Measurements from ENCODE around the gene SRL.
"Not testable (repeated sequence)": the region's sequence is repeated elsewhere in the genome, so short reads cannot be mapped to it uniquely, and the experiment has no call there.

SRL gene

DNA sequence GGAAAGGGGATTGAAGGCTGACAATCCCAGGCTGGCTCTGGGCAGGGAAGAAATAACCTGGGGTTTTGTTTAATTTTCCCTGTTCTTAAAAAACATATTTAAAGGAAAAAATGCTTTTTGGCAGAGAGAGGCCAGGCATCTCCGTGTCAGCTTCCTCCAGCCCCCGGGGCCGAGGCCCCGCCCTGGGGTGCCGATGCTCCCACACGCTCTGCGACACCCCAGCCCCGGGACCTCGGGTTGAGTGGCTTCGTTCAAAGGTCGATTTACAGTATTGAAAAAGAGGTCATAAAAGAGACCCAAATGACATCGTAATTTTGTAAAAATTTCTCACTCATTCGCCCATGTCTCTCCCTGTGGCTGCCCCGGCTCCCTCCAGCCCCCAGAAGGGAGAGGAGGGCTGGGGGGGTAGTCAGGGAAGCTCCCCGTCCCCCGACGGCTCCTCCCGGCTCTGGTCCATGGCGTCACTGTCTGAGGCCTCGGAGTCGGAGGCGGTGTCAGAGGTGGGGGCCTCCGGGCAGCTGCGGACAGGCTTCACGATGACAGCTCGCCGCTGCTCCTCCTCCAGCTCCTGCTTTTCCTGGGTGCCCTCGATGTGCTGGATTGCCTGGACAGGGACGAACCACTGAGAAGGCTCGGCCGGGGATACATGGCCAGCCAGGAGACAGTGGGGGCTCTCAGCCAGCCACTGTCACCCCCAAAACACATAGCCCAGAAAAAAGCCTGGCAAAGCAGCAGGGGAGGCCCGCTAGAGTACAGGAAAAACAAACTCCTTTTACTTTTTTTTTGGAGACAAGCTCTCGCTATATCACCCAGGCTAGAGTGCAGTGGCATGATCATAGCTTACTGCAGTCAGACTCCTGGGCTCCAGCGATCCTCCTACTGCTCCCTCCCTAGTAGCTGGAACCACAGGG lies 16.0 kb upstream of the SRL start:
- DNase-seq, result no peak

DNA sequence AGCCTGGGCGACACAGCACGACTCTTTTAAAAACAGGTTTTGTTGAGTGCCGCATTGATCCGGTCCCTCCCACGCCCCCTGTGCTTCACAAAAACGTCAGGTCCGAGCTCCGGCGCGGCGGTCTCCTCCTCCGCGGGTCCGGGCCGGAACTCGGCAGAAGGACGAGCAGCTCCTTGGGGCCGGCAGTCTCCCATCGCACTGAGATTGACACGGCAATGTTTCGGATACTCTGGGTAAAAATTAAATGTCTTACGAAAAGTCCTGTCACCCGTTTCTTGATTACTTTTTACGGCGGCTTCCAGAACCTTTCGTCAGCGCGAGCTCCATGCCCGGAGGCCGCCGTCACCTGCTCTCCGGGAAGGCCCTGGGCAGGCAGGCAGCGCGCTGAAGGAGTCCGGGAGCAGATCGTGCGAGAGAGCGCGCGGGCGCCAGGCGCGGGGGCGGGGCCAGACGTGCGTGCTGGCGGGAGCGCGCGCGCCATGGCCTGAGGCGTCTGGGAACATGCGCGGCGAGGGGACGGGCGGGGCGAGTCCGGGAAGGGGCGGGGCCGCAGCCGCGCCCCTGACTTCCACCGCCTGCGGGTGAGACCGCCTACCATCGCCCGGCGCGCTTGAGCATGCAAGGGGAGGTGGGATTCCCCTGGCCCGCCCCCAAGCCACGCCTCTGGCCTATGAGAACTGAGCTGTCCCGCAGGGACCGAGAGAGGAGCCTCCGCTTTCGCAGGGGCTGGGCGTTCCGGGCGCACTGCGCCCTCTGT lies 11.7 kb upstream of the SRL start:
- peak; percentile 98 for DNase-seq

DNA sequence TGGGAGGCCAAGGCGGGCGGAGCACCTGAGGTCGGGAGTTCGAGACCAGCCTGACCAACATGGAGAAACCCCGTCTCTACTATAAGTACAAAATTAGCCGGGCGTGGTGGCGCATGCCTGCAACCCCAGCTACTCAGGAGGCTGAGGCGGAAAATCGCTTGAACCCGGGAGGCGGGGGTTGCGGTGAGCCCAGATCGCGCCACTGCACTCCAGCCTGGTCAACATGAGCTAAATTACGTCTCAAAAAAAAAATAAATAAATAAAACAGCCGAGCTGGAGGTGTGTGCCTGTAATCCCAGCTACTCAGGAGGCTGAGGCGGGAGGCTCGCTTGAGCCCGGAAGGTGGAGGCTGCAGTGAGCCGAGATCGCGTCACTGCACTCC lies 11.1 kb upstream of the SRL start:
- DNase-seq, result not testable (repeated sequence)

GRCh38 chr16:4249530-4250308 lies 7.8 kb upstream of the SRL start:
- DNase-seq, result no peak

GRCh38 chr16:4247460-4247784 lies 5.5 kb upstream of the SRL start:
- peak; percentile 8 for DNase-seq

- no peak for DNase-seq
Measured at GRCh38 chr16:4246777-4247459, 5.0 kb upstream of the SRL start.

GRCh38 chr16:4245077-4245791 lies 3.4 kb upstream of the SRL start:
- DNase-seq, result no peak

- DNase-seq, result peak; percentile 6
Measured at GRCh38 chr16:4244254-4245076, 2.6 kb upstream of the SRL start.

GRCh38 chr16:4241258-4241927 lies 487 bp downstream of the SRL start:
- no peak for DNase-seq

- no peak for DNase-seq
Measured at GRCh38 chr16:4240624-4241023, 1.3 kb downstream of the SRL start.

GRCh38 chr16:4239682-4240175 lies 2.2 kb downstream of the SRL start:
- no peak for DNase-seq

DNA sequence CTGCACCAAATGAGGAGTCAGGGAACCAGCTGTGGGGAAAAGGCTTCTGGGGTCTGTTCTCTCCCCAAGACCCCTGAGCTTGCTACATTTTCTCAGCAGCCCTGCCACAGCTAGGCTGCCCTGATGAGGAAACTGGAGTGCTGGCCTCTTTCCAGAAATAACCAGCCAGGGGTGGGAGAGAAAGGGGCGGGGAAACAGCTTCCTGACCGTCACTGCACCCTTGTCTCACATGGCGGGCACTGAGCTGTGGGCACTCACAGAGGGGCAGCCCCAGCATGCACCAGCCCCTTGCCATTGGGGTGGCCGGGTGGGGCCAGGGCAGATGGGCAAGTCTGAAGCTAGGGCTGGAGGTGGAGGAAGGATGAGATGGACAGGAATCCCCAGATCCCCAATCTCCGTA lies 2.9 kb downstream of the SRL start:
- DNase-seq, result no peak

- DNase-seq, result no peak
Measured at GRCh38 chr16:4233431-4233830, 8.4 kb downstream of the SRL start.

GRCh38 chr16:4232541-4233386 lies 9.1 kb downstream of the SRL start:
- DNase-seq, result no peak

DNA sequence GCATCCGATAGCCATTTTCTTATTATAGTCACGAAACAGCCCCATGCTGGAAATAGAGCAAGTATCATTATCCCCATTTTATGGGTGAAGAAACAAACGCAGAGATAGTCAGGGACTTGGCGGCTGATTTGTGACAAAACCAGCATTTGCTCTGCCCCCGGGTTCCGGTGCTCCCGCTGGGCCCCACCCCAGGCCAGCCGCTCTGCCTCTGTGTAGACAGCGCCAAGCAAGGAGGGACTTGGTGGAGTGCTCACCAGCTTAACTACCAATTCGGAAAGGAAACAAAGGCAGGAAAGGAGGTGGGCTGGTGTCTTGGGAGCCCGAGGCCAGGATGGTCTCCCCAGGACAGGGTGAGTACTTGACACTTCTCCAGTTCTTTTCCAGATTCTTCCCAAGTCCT lies 10.0 kb downstream of the SRL start:
- no peak for DNase-seq

DNA sequence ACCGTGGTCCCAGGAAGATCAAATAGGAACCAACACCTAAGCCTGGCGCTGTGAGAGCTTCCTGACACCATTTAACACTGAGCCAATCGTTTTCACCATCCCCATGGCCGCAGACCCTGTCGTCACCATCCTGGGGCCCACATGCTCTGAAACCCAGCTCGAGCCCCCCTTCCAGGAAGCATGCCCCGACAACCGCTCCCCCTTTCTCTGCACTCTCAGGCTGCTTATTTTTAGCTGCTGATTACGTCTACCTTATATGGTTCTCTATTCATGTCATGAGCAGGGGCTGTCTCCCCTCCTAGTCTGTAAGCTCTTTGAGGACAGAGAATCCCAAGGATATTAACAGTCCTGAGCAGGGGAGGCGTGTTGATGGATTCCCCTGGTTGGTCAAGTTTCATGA lies 10.5 kb downstream of the SRL start:
- DNase-seq, result no peak

DNA sequence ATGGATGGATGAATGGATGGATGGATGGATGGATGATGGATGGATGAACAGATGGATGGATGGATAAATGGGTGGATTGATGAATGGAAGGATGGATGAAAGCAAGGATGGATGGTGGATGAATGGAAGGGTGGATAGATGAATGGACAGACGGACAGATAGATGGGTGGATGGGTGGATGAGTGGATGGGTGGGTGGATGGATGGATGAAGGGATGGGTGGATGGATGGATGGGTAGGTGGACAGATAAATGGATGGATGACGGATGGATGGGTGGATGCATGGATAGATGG lies 14.9 kb downstream of the SRL start:
- no peak for DNase-seq

DNA sequence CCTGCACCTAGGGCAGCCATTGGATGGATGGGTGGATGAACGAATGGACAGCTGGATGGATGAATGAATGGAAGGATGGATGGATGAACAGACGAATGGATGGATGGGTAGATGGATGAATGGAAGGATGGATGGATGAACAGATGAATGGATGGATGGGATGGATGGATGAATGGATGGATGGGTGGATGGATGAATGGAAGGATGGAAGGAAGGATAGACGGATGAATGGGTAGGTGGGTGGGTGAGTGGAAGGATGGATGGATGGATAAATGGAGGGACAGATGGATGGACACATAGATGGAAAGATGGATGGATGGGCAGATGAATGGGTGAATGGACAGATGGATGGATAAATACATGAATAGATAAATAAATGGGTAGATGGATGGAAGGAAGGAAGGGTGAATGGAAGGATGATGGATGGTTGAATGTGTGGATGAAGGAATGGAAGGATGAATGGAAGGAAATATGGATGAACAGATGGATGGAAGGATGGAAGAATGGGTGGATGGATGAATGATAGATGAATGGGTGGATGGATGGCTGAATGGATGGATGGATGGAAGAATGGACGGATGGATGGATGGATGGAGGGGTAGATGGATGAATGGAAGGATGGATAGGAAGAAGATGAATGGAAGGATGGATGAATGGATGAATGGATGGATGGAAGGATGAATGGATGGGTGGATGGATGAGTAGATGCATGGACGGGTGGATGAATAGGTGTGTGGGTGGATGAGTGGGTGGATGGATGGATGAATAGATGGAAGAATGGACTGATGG lies 15.4 kb downstream of the SRL start:
- no peak for DNase-seq

DNA sequence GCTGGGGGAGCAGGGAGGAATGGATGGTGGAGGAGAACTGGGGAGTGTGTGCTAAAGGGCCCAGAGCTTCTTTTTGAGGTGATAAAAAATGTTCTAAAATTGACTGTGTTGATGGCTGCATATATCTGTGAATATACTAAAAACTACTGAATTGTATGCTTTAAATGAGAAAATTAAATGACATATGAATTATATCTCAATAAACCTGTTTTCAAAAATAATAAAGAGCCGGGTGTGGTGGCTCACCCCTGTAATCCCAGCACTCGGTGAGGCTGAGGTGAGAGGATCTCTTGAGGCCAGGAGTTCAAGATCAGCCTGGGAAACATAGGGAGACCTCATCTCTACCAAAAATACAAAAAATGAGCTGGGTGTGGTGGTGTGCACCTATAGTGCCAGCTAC lies 16.8 kb downstream of the SRL start:
- no peak for DNase-seq

Data from kidney glomerular epithelial cell (primary cell).